K562 (cell line): ENCODE results near the gene GLCCI1. TPM values are rescaled to one million over a fixed set of nuclear protein-coding genes. Genes with fewer than 3 reads are reported as not detected.

ENCODE experiments used
- ARID1B ChIP-seq: fragments of 450-650 bp; IDR thresholded peaks from 2 replicates; pipeline ENCODE4 v1.6.1; 2016; ENCODE audit warnings: antibody characterized with exemption, mild to moderate bottlenecking, inconsistent platforms
- ETS1 ChIP-seq: conservative IDR thresholded peaks from 2 replicates; pipeline ENCODE4 v1.6.1; 2011; ENCODE audit warnings: low read depth, mild to moderate bottlenecking, low read length; ENCODE audit not compliant: control insufficient read depth
- HCFC1 ChIP-seq: IDR thresholded peaks from 2 replicates; pipeline ENCODE4 v1.6.1; 2012; ENCODE audit warnings: low read depth, low read length, improper control_type of control experiment
- IRF9 ChIP-seq: fragments of 450-650 bp; IDR thresholded peaks from 2 replicates; pipeline ENCODE4 v1.6.1; 2016; ENCODE audit warnings: missing biosample characterization, missing genetic modification characterization
- KHSRP ChIP-seq: fragments of 450-650 bp; IDR thresholded peaks from 2 replicates; pipeline ENCODE4 v1.6.1; 2017
- MECOM ChIP-seq: fragments of 250-450 bp; sonication (Bioruptor Pico); IDR thresholded peaks from 2 replicates; pipeline ENCODE4 v1.8.0; 2022; ENCODE audit warnings: inconsistent platforms
- NCOA4 ChIP-seq: fragments of 450-650 bp; IDR thresholded peaks from 2 replicates; pipeline ENCODE4 v1.6.1; 2018; ENCODE audit warnings: mild to moderate bottlenecking; ENCODE audit not compliant: partially characterized antibody
- PRDM10 ChIP-seq: fragments of 450-650 bp; IDR thresholded peaks from 2 replicates; pipeline ENCODE4 v1.6.1; 2018; ENCODE audit not compliant: partially characterized antibody
- RUNX1 ChIP-seq: sonication (generic); IDR thresholded peaks from 2 replicates; pipeline ENCODE4 v1.6.1; 2016; ENCODE audit warnings: antibody characterized with exemption, low read depth
- ZNF318 ChIP-seq, 2 experiments: fragments of 450-650 bp; IDR thresholded peaks; 2 replicates each; pipeline ENCODE4 v1.6.1; 2016; ENCODE audit warnings: mild to moderate bottlenecking in 2 of 2, borderline replicate concordance in 1 of 2, low read depth in 1 of 2, moderate library complexity in 1 of 2
- polyA plus RNA-seq, 8 experiments: library from polyadenylated mRNA; depleted of rRNA in 4 of 8; stranded (reverse) in 5 of 8; unstranded in 3 of 8; fragments of >200 nt; fragmentation: Nextera tagmentation in 2 of 8; fragmentation: Illumina TruSeq in 1 of 8; extraction: Ambion mirVana in 2 of 8; extraction: Trizol in 1 of 8; gene quantifications; 2 replicates each; pipeline versions ENCODE4 v1.2.1 to v1.2.3, GENCODE V29; 2011 to 2014; ENCODE audit warnings: inconsistent platforms in 1 of 8, missing spikeins in 1 of 8
- total RNA-seq, 7 experiments: library from RNA; depleted of rRNA in 6 of 7; stranded (reverse); fragments of >200 nt in 6 of 7; fragmentation: Illumina TruSeq in 2 of 7; extraction: Trizol in 2 of 7; gene quantifications; 2 replicates each; pipeline versions ENCODE4 v1.2.1 to v1.2.3, GENCODE V29; 2011 to 2021; ENCODE audit warnings: low replicate concordance in 1 of 7

Gene GLCCI1
- total and polyA plus RNA-seq, 9 of the 15 experiments (the other 6 are each of a cell fraction or from before 2014, with no cell fraction given): 2.7 to 11.9 (median 7.2) TPM

GRCh38 chr7:8131694-8132605 lies 163.4 kb downstream of the GLCCI1 start (continued):
- TF ChIP-seq ZNF318 (IDR thresholded peaks at IDR 0.05; ENCODE audit: borderline replicate concordance in 1 of 2, low read depth in 1 of 2) (no peak), NCOA4 (no peak), ARID1B (peak; percentile 88), RUNX1 (no peak), IRF9 (tag) (no peak), PRDM10 (no peak), MECOM (0 out of 2 replicates have a peak, but pooled peaks have one; percentile 29), KHSRP (no peak), ETS1 (no peak), HCFC1 (no peak)
